ENCODE measurements around the gene MED6.
A peak's percentile ranks its signal among the peaks of the same experiment; 100 is the strongest.

Gene MED6

GRCh38 chr14:70600382-70601157 lies at the start of gene MED6:
TSS of gene MED6 (minus strand) at chr14:70600655. CDS start at chr14:70600637, 18 bp downstream.
- H3K4me3 ChIP-seq (IDR thresholded peaks at IDR 0.05; ENCODE audit: insufficient read depth, low read depth, low read length), result no peak within 1 kb of the TSS
- no peaks in the 10 kb centered on the region for H3K36me3 ChIP-seq (ENCODE audit: insufficient read depth)
- H3K79me2 ChIP-seq (ENCODE audit: insufficient read depth, low read depth), result peaks cover 37% of the 10 kb centered on the region
- H3K27ac ChIP-seq, result peak within 1 kb of the TSS; percentile 67
- H3K4me2 ChIP-seq, result peak within 1 kb of the TSS; percentile 81
- H3K9ac ChIP-seq, result peak within 1 kb of the TSS; percentile 74; the same call in 1 of the 2 replicates
- no peak for TF ChIP-seq CTCF (conservative IDR thresholded peaks at IDR 0.05; ENCODE audit: low read depth, low read length)
- peak within 1 kb of the TSS; percentile 82 for H2AFZ ChIP-seq (ENCODE audit: low read depth)
- no peaks in the 10 kb centered on the region for H3K27me3 ChIP-seq (ENCODE audit: insufficient read depth, low read depth)
- no peaks in the 10 kb centered on the region for H4K20me1 ChIP-seq (ENCODE audit: insufficient read depth)
- H3K4me1 ChIP-seq (ENCODE audit: low read depth, poor library complexity, severe bottlenecking), result peaks cover 13% of the 10 kb centered on the region

GRCh38 chr14:70649803-70650202 lies 49.3 kb upstream of the MED6 start:
- H3K4me1 ChIP-seq (ENCODE audit: low read depth, poor library complexity, severe bottlenecking), result no peaks in the 10 kb centered on the region
- H3K27me3 ChIP-seq (ENCODE audit: insufficient read depth, low read depth), result no peaks in the 10 kb centered on the region
- H3K36me3 ChIP-seq (ENCODE audit: insufficient read depth), result no peaks in the 10 kb centered on the region
- H3K4me3 ChIP-seq (IDR thresholded peaks at IDR 0.05; ENCODE audit: insufficient read depth, low read depth, low read length), result no peak overlapping the region
- H2AFZ ChIP-seq (ENCODE audit: low read depth), result no peak overlapping the region
- H3K79me2 ChIP-seq (ENCODE audit: insufficient read depth, low read depth), result no peaks in the 10 kb centered on the region
- TF ChIP-seq CTCF (conservative IDR thresholded peaks at IDR 0.05; ENCODE audit: low read depth, low read length), result no peak
- H3K9ac ChIP-seq, result no peak overlapping the region
- H4K20me1 ChIP-seq (ENCODE audit: insufficient read depth), result no peaks in the 10 kb centered on the region
- H3K4me2 ChIP-seq, result no peak overlapping the region
- H3K27ac ChIP-seq, result no peak overlapping the region

GRCh38 chr14:70648346-70648745 lies 47.9 kb upstream of the MED6 start:
- Histone ChIP-seq H3K4me3 (IDR thresholded peaks at IDR 0.05; ENCODE audit: insufficient read depth, low read depth, low read length) (no peak overlapping the region), H3K9ac (no peak overlapping the region), H3K4me1 (ENCODE audit: low read depth, poor library complexity, severe bottlenecking) (no peaks in the 10 kb centered on the region), H3K27ac (no peak overlapping the region), H3K36me3 (ENCODE audit: insufficient read depth) (no peaks in the 10 kb centered on the region), H3K4me2 (no peak overlapping the region), H3K79me2 (ENCODE audit: insufficient read depth, low read depth) (no peaks in the 10 kb centered on the region), H4K20me1 (ENCODE audit: insufficient read depth) (no peaks in the 10 kb centered on the region), H2AFZ (ENCODE audit: low read depth) (no peak overlapping the region), H3K27me3 (ENCODE audit: insufficient read depth, low read depth) (no peaks in the 10 kb centered on the region)
- no peak for TF ChIP-seq CTCF (conservative IDR thresholded peaks at IDR 0.05; ENCODE audit: low read depth, low read length)

- no peak for TF ChIP-seq CTCF (conservative IDR thresholded peaks at IDR 0.05; ENCODE audit: low read depth, low read length)
- no peak overlapping the region for H3K4me3 ChIP-seq (IDR thresholded peaks at IDR 0.05; ENCODE audit: insufficient read depth, low read depth, low read length)
- H3K79me2 ChIP-seq (ENCODE audit: insufficient read depth, low read depth), result no peaks in the 10 kb centered on the region
- H3K4me2 ChIP-seq, result no peak overlapping the region
- no peaks in the 10 kb centered on the region for H4K20me1 ChIP-seq (ENCODE audit: insufficient read depth)
- no peak overlapping the region for H2AFZ ChIP-seq (ENCODE audit: low read depth)
- no peak overlapping the region for H3K27ac ChIP-seq
- H3K4me1 ChIP-seq (ENCODE audit: low read depth, poor library complexity, severe bottlenecking), result no peaks in the 10 kb centered on the region
- H3K9ac ChIP-seq, result no peak overlapping the region
- no peaks in the 10 kb centered on the region for H3K36me3 ChIP-seq (ENCODE audit: insufficient read depth)
- no peaks in the 10 kb centered on the region for H3K27me3 ChIP-seq (ENCODE audit: insufficient read depth, low read depth)
These were observed 46.2 kb upstream of the MED6 start for GRCh38 chr14:70646705-70647104.

Measured in KMS-11 (cell line).